HepG2 (cell line): ENCODE results near the gene NOL4L. TPM values are rescaled to one million over a fixed set of nuclear protein-coding genes. Genes with fewer than 3 reads are reported as not detected.

Experiments
- ADNP ChIP-seq: sonication (generic); formaldehyde crosslinking; IDR thresholded peaks from 2 replicates; pipeline ENCODE4 v1.4.0; 2020; ENCODE audit warnings: missing genetic modification reagents
- ARID2 ChIP-seq: sonication (generic); formaldehyde crosslinking; IDR thresholded peaks from 2 replicates; pipeline ENCODE4 v1.8.1; 2022; ENCODE audit warnings: mild to moderate bottlenecking, missing genetic modification reagents, borderline replicate concordance
- CAMTA2 ChIP-seq: sonication (generic); formaldehyde crosslinking; IDR thresholded peaks from 2 replicates; pipeline ENCODE4 v1.4.0; 2020; ENCODE audit warnings: mild to moderate bottlenecking, missing genetic modification reagents, borderline replicate concordance
- HNRNPH1 ChIP-seq: fragments of 200-400 bp; formaldehyde crosslinking; optimal IDR thresholded peaks from 2 replicates; pipeline ENCODE3; 2017; ENCODE audit warnings: mild to moderate bottlenecking, low read depth, low read length
- MEIS1 ChIP-seq: sonication (generic); formaldehyde crosslinking; IDR thresholded peaks from 2 replicates; pipeline ENCODE4 v1.9.0; 2021; ENCODE audit warnings: mild to moderate bottlenecking, missing genetic modification reagents, moderate library complexity, borderline replicate concordance
- NFRKB ChIP-seq: fragments of 450-650 bp; IDR thresholded peaks from 2 replicates; pipeline ENCODE4 v1.6.1; 2017
- NR0B2 ChIP-seq: sonication (generic); formaldehyde crosslinking; IDR thresholded peaks from 2 replicates; pipeline ENCODE4 v1.4.0; 2020; ENCODE audit warnings: mild to moderate bottlenecking, missing genetic modification reagents
- POLR2AphosphoS5 ChIP-seq: IDR thresholded peaks from 2 replicates; pipeline ENCODE4 v1.6.1; 2012; ENCODE audit warnings: low read depth, low read length
- RXRA ChIP-seq: sonication (generic); formaldehyde crosslinking; IDR thresholded peaks from 2 replicates; pipeline ENCODE4 v1.5.1; 2020; ENCODE audit warnings: missing genetic modification reagents
- TEAD2 ChIP-seq: sonication (generic); formaldehyde crosslinking; IDR thresholded peaks from 2 replicates; pipeline ENCODE4 v1.9.0; 2021; ENCODE audit warnings: missing genetic modification reagents
- ZBTB21 ChIP-seq: sonication (generic); formaldehyde crosslinking; IDR thresholded peaks from 2 replicates; pipeline ENCODE4 v1.4.0; 2020; ENCODE audit warnings: missing genetic modification reagents
- polyA plus RNA-seq, 8 experiments: library from polyadenylated mRNA; depleted of rRNA in 3 of 8; stranded (reverse) in 7 of 8; unstranded in 1 of 8; fragments of >200 nt; fragmentation: Illumina TruSeq in 4 of 8; extraction: Trizol in 4 of 8; gene quantifications; 2 replicates each; pipeline versions ENCODE4 v1.2.1 to v1.2.3, GENCODE V29; 2011 to 2016; ENCODE audit warnings: low read depth in 4 of 8, missing spikeins in 1 of 8, mixed read lengths in 1 of 8; ENCODE audit not compliant: insufficient read depth in 1 of 8
- total RNA-seq, 5 experiments: library from RNA; depleted of rRNA; stranded (reverse); fragments of >200 nt; fragmentation: Illumina TruSeq; extraction: Trizol; gene quantifications; 2 replicates each; pipeline ENCODE4 v1.2.3, GENCODE V29; 2016; ENCODE audit warnings: low read depth in 1 of 5
- TF ChIP-seq, protein P1 (sequence below): sonication (generic); formaldehyde crosslinking; IDR thresholded peaks from 2 replicates; pipeline ENCODE4 v1.5.0; 2020; ENCODE audit warnings: mild to moderate bottlenecking, missing genetic modification reagents, borderline replicate concordance
- TF ChIP-seq, protein P2 (sequence below): sonication (generic); formaldehyde crosslinking; IDR thresholded peaks from 2 replicates; pipeline ENCODE4 v1.5.1; 2020; ENCODE audit warnings: missing genetic modification reagents, mild to moderate bottlenecking, borderline replicate concordance
- TF ChIP-seq, protein P3 (sequence below): sonication (generic); formaldehyde crosslinking; IDR thresholded peaks from 2 replicates; pipeline ENCODE4 v1.4.0; 2020; ENCODE audit warnings: mild to moderate bottlenecking, missing genetic modification reagents

NOL4L gene
- total and polyA plus RNA-seq, 2 of the 13 experiments (the other 11 are each of a cell fraction or from before 2014, with no cell fraction given) = 16.6 to 35.4 TPM

- TF ChIP-seq, protein P1, sequence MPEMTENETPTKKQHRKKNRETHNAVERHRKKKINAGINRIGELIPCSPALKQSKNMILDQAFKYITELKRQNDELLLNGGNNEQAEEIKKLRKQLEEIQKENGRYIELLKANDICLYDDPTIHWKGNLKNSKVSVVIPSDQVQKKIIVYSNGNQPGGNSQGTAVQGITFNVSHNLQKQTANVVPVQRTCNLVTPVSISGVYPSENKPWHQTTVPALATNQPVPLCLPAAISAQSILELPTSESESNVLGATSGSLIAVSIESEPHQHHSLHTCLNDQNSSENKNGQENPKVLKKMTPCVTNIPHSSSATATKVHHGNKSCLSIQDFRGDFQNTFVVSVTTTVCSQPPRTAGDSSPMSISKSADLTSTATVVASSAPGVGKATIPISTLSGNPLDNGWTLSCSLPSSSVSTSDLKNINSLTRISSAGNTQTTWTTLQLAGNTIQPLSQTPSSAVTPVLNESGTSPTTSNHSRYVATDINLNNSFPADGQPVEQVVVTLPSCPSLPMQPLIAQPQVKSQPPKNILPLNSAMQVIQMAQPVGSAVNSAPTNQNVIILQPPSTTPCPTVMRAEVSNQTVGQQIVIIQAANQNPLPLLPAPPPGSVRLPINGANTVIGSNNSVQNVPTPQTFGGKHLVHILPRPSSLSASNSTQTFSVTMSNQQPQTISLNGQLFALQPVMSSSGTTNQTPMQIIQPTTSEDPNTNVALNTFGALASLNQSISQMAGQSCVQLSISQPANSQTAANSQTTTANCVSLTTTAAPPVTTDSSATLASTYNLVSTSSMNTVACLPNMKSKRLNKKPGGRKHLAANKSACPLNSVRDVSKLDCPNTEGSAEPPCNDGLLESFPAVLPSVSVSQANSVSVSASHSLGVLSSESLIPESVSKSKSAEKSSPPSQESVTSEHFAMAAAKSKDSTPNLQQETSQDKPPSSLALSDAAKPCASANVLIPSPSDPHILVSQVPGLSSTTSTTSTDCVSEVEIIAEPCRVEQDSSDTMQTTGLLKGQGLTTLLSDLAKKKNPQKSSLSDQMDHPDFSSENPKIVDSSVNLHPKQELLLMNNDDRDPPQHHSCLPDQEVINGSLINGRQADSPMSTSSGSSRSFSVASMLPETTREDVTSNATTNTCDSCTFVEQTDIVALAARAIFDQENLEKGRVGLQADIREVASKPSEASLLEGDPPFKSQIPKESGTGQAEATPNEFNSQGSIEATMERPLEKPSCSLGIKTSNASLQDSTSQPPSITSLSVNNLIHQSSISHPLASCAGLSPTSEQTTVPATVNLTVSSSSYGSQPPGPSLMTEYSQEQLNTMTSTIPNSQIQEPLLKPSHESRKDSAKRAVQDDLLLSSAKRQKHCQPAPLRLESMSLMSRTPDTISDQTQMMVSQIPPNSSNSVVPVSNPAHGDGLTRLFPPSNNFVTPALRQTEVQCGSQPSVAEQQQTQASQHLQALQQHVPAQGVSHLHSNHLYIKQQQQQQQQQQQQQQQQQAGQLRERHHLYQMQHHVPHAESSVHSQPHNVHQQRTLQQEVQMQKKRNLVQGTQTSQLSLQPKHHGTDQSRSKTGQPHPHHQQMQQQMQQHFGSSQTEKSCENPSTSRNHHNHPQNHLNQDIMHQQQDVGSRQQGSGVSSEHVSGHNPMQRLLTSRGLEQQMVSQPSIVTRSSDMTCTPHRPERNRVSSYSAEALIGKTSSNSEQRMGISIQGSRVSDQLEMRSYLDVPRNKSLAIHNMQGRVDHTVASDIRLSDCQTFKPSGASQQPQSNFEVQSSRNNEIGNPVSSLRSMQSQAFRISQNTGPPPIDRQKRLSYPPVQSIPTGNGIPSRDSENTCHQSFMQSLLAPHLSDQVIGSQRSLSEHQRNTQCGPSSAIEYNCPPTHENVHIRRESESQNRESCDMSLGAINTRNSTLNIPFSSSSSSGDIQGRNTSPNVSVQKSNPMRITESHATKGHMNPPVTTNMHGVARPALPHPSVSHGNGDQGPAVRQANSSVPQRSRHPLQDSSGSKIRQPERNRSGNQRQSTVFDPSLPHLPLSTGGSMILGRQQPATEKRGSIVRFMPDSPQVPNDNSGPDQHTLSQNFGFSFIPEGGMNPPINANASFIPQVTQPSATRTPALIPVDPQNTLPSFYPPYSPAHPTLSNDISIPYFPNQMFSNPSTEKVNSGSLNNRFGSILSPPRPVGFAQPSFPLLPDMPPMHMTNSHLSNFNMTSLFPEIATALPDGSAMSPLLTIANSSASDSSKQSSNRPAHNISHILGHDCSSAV (CRISPR knock-in tag) = no peak
- TF ChIP-seq, protein P2, sequence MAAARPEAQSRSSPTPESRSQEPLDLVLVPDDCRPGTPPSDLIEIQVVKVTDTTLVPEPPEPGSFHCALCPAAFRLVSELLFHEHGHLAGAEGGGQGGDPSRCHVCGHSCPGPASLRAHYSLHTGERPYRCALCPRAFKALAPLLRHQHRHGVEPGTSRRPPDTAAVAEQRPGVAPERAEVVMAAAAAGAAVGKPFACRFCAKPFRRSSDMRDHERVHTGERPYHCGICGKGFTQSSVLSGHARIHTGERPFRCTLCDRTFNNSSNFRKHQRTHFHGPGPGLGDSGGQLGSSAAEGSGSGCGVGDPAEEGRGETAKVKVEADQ (CRISPR knock-in tag) = no peak
- TF ChIP-seq ZBTB21 (CRISPR knock-in tag) = no peak
- TF ChIP-seq TEAD2 (CRISPR knock-in tag) = no peak
- no peak for TF ChIP-seq ADNP (CRISPR knock-in tag)
- TF ChIP-seq RXRA (CRISPR knock-in tag) = peak; percentile 82; the same call in 1 of the 2 replicates
- 0 out of 2 replicates have a peak, but pooled peaks have one; percentile 60 for TF ChIP-seq NR0B2 (CRISPR knock-in tag)
- no peak; the same call in 1 of the 2 replicates for TF ChIP-seq POLR2AphosphoS5
- TF ChIP-seq MEIS1 (CRISPR knock-in tag) = no peak
- no peak for TF ChIP-seq ARID2 (CRISPR knock-in tag)
- no peak for TF ChIP-seq NFRKB
- TF ChIP-seq CAMTA2 (CRISPR knock-in tag) = no peak
- TF ChIP-seq, protein P3, sequence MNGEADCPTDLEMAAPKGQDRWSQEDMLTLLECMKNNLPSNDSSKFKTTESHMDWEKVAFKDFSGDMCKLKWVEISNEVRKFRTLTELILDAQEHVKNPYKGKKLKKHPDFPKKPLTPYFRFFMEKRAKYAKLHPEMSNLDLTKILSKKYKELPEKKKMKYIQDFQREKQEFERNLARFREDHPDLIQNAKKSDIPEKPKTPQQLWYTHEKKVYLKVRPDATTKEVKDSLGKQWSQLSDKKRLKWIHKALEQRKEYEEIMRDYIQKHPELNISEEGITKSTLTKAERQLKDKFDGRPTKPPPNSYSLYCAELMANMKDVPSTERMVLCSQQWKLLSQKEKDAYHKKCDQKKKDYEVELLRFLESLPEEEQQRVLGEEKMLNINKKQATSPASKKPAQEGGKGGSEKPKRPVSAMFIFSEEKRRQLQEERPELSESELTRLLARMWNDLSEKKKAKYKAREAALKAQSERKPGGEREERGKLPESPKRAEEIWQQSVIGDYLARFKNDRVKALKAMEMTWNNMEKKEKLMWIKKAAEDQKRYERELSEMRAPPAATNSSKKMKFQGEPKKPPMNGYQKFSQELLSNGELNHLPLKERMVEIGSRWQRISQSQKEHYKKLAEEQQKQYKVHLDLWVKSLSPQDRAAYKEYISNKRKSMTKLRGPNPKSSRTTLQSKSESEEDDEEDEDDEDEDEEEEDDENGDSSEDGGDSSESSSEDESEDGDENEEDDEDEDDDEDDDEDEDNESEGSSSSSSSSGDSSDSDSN (CRISPR knock-in tag) = no peak
- TF ChIP-seq HNRNPH1 = no peak
These were observed 147.6 kb downstream of the NOL4L start (continued) for GRCh38 chr20:32437391-32438074.
